ENCODE data around the gene CEP20. TPM values are rescaled to one million over a fixed set of nuclear protein-coding genes. Genes with fewer than 3 reads are reported as not detected.

CEP20 gene
- total RNA-seq, 4 donors from 2014 or later: 46.2 to 64.4 (median 53.6) TPM

- Histone ChIP-seq H3K4me3 (replicated peaks in 1 of 3) (no peak overlapping the region), H3K4me1 (no peaks in the 10 kb centered on the region), H3K9me3 (no peaks in the 10 kb centered on the region), H3K36me3 (no peaks in the 10 kb centered on the region), H3K27me3 (no peaks in the 10 kb centered on the region), H3K27ac (no peak overlapping the region)
- WGBS, 2 donors: 47 to 65% methylated on average over 9 of the region's 9 CpGs
- intact Hi-C loops (cut with DNase I): no loop called here
- TF ChIP-seq CTCF (IDR thresholded peaks at IDR 0.05) (no peak), POLR2A (IDR thresholded peaks at IDR 0.05) (no peak)
- peak in 1 of 2 donors; percentile 10 for DNase-seq
These were observed 58.9 kb downstream of the CEP20 start for GRCh38 chr16:15829460-15829859.

GRCh38 chr16:15827709-15828343 lies 60.6 kb downstream of the CEP20 start:
- Histone ChIP-seq H3K4me1 (no peaks in the 10 kb centered on the region), H3K9me3 (no peaks in the 10 kb centered on the region), H3K27me3 (no peaks in the 10 kb centered on the region), H3K4me3 (replicated peaks in 1 of 3) (no peak overlapping the region), H3K27ac (no peak overlapping the region), H3K36me3 (no peaks in the 10 kb centered on the region)
- intact Hi-C loops (cut with DNase I): no loop called here
- WGBS, 2 donors: 91% methylated on average over 9 to 11 of the region's 11 CpGs
- no peak for DNase-seq
- TF ChIP-seq POLR2A (IDR thresholded peaks at IDR 0.05): no peak
- no peak for TF ChIP-seq CTCF (IDR thresholded peaks at IDR 0.05)

- no peak for TF ChIP-seq POLR2A (IDR thresholded peaks at IDR 0.05)
- TF ChIP-seq CTCF (IDR thresholded peaks at IDR 0.05): no peak
- H3K4me1 ChIP-seq: no peaks in the 10 kb centered on the region
- no peak for DNase-seq
- H3K27ac ChIP-seq: no peak overlapping the region
- no peak overlapping the region for H3K4me3 ChIP-seq (replicated peaks in 1 of 3)
- no peaks in the 10 kb centered on the region for H3K36me3 ChIP-seq
- intact Hi-C loops (cut with DNase I): no loop called here
- 89 to 90% methylated on average over 7 of the region's 7 CpGs for WGBS, 2 donors
- H3K27me3 ChIP-seq: no peaks in the 10 kb centered on the region
- no peaks in the 10 kb centered on the region for H3K9me3 ChIP-seq
These were observed 61.1 kb downstream of the CEP20 start for GRCh38 chr16:15827299-15827698.

- Histone ChIP-seq H3K4me3 (replicated peaks in 1 of 3) (no peak overlapping the region), H3K36me3 (no peaks in the 10 kb centered on the region), H3K4me1 (no peaks in the 10 kb centered on the region), H3K27me3 (no peaks in the 10 kb centered on the region), H3K9me3 (no peaks in the 10 kb centered on the region), H3K27ac (no peak overlapping the region)
- no peak for DNase-seq
- 75 to 78% methylated on average over 9 of the region's 9 CpGs for WGBS, 2 donors
- intact Hi-C loops (cut with DNase I): no loop called here
- no peak for TF ChIP-seq CTCF (IDR thresholded peaks at IDR 0.05)
- TF ChIP-seq POLR2A (IDR thresholded peaks at IDR 0.05): no peak
These were observed 62.6 kb downstream of the CEP20 start for GRCh38 chr16:15825750-15826305.

- DNase-seq: peak; percentile 39 to 80
- H3K36me3 ChIP-seq: no peaks in the 10 kb centered on the region
- H3K27ac ChIP-seq: no peak overlapping the region
- no peaks in the 10 kb centered on the region for H3K4me1 ChIP-seq
- no peak overlapping the region for H3K4me3 ChIP-seq (replicated peaks in 1 of 3)
- H3K9me3 ChIP-seq: no peaks in the 10 kb centered on the region
- intact Hi-C loops (cut with DNase I): no loop called here
- TF ChIP-seq POLR2A (IDR thresholded peaks at IDR 0.05) (no peak), CTCF (IDR thresholded peaks at IDR 0.05) (no peak)
- H3K27me3 ChIP-seq: no peaks in the 10 kb centered on the region
- WGBS, 2 donors: 44 to 66% methylated on average over 17 of the region's 17 CpGs
These were observed 65.4 kb downstream of the CEP20 start for GRCh38 chr16:15822957-15823356.

Data from thyroid gland (tissue), 4 donors.